CD4-positive, CD25-positive, alpha-beta regulatory T cell (primary cell): ENCODE results near the gene VILL. TPM values are rescaled to one million over a fixed set of nuclear protein-coding genes. Genes with fewer than 3 reads are reported as not detected.

Source experiments
- ATAC-seq, 2 donors: fragments of 150-1000 bp; cut with Tn5 transposase; one replicate each; pipeline ENCODE4 v1.10.0; 2021; ENCODE audit warnings: low read depth in 2 of 2, moderate number of reproducible peaks in 2 of 2, moderate library complexity in 1 of 2
- DNase-seq, 3 donors: peaks; one replicate each; pipeline versions ENCODE4 v3.0.0 to v3.0.0-alpha.2; 2012 to 2022; ENCODE audit warnings: mixed read lengths in 1 of 3
- H3K27ac ChIP-seq: one replicate; pipeline ENCODE4 v1.7.0; 2013; ENCODE audit warnings: mild to moderate bottlenecking, low read length; ENCODE audit not compliant: insufficient read depth, poor library complexity, severe bottlenecking
- H3K27me3 ChIP-seq: one replicate; pipeline ENCODE4 v1.7.0; 2013; ENCODE audit warnings: low read length; ENCODE audit not compliant: control insufficient read depth, insufficient read depth
- H3K36me3 ChIP-seq: one replicate; pipeline ENCODE4 v1.7.0; 2013; ENCODE audit warnings: mild to moderate bottlenecking, low read length, moderate library complexity; ENCODE audit not compliant: control insufficient read depth, insufficient read depth
- H3K4me1 ChIP-seq: 2 replicates; pipeline ENCODE4 v1.7.0; 2013; ENCODE audit warnings: mild to moderate bottlenecking, low read length; ENCODE audit not compliant: insufficient read depth, control insufficient read depth, poor library complexity, severe bottlenecking
- H3K4me3 ChIP-seq: one replicate; pipeline ENCODE4 v1.7.0; 2013; ENCODE audit warnings: low read depth, mild to moderate bottlenecking, low read length, moderate library complexity
- H3K9me3 ChIP-seq, 2 experiments: 1 replicate in 1 of 2; 2 replicates in 1 of 2; pipeline ENCODE4 v1.7.0; 2013; ENCODE audit warnings: low read length in 2 of 2, mild to moderate bottlenecking in 1 of 2, moderate library complexity in 1 of 2; ENCODE audit not compliant: control insufficient read depth in 2 of 2
- H3K27ac Mint-ChIP-seq, 3 donors: one replicate each; pipeline ENCODE4 v1.8.0; 2020 to 2022; ENCODE audit warnings: mild to moderate bottlenecking in 3 of 3, mixed read lengths in 3 of 3, moderate library complexity in 2 of 3
- H3K27me3 Mint-ChIP-seq: one replicate; pipeline ENCODE4 v1.8.0; 2022; ENCODE audit warnings: mild to moderate bottlenecking, mixed read lengths
- H3K36me3 Mint-ChIP-seq: one replicate; pipeline ENCODE4 v1.8.0; 2020; ENCODE audit warnings: mixed read lengths
- H3K4me1 Mint-ChIP-seq, 4 donors: one replicate each; pipeline ENCODE4 v1.8.0; 2020 to 2022; ENCODE audit warnings: mixed read lengths in 4 of 4, mild to moderate bottlenecking in 1 of 4
- H3K4me3 Mint-ChIP-seq, 4 donors: one replicate each; pipeline ENCODE4 v1.8.0; 2020 to 2022; ENCODE audit warnings: mild to moderate bottlenecking in 4 of 4, mixed read lengths in 4 of 4, moderate library complexity in 3 of 4
- H3K9me3 Mint-ChIP-seq, 7 donors: one replicate each; pipeline ENCODE4 v1.8.0; 2020 to 2022; ENCODE audit warnings: mixed read lengths in 7 of 7, mild to moderate bottlenecking in 3 of 7, moderate library complexity in 2 of 7
- polyA plus RNA-seq, 4 donors: library from polyadenylated mRNA; unstranded; fragments of 300-500 nt; fragmentation: Illumina TruSeq; gene quantifications; one replicate each; pipeline ENCODE4 v1.2.3, GENCODE V29; 2021
- total RNA-seq: library from RNA; stranded (reverse); gene quantifications from one replicate; pipeline ENCODE4 v1.2.3, GENCODE V29; 2022

VILL gene
- total and polyA plus RNA-seq, 5 donors from 2014 or later: 9.0 to 24.0 (median 12.7) TPM

DNA sequence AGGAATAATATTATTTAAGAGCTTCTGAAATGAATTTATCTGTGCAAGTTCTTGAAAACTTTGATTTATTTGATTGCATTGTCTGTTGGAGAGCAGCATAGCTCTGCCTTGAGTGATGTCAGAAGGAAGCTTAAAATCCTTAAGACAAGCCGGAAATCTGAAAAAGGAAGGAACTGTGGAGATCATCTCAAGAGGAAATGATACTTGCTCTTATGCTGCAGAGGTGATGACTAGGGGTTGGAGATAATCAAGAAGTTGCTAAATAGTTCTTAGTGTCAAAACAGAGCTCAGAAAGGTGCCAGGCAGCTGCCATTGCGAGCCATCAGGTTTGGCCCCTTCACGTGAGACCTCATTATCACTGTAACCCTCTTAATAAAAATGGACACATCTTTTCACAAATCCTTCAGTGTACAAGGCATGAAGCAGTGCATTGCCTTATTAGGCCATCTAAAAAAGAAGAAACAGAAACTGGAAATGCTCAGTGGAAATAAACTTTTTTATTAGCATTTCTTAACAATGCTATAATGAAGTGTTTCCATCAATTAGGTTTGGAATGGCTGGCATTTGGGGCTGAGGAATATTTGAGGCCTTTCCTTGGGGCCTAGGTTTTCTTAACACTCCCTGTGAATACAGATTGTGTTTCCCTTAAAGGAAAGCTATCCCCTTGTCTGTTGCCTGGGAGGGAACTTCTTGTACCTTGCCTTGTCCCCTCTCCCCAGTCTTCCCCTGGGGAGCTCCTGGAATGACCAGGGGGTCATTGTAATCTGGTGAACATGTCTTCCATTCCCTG lies 34.5 kb upstream of the VILL start:
- DNase-seq (peak in 1 of 3 donors; percentile 16), ATAC-seq (no peak)
- H3K36me3 ChIP-seq: no peaks in the 10 kb centered on the region
- no peaks in the 10 kb centered on the region for H3K27me3 ChIP-seq
- Mint-ChIP-seq H3K9me3 (no peaks in the 10 kb centered on the region), H3K27me3 (no peaks in the 10 kb centered on the region), H3K4me1 (peaks cover 0 to 31% (median 21%) of the 10 kb centered on the region in 4 donors), H3K27ac (peak overlapping the region; percentile 87 to 94 (median 91)), H3K4me3 (peak overlapping the region in 3 of 4 donors; percentile 11 to 49 (median 44)), H3K36me3 (no peaks in the 10 kb centered on the region)
- no peak overlapping the region for H3K4me3 ChIP-seq
- no peaks in the 10 kb centered on the region for H3K9me3 ChIP-seq
- H3K4me1 ChIP-seq: peaks cover 18% of the 10 kb centered on the region
- no peak overlapping the region for H3K27ac ChIP-seq

DNA sequence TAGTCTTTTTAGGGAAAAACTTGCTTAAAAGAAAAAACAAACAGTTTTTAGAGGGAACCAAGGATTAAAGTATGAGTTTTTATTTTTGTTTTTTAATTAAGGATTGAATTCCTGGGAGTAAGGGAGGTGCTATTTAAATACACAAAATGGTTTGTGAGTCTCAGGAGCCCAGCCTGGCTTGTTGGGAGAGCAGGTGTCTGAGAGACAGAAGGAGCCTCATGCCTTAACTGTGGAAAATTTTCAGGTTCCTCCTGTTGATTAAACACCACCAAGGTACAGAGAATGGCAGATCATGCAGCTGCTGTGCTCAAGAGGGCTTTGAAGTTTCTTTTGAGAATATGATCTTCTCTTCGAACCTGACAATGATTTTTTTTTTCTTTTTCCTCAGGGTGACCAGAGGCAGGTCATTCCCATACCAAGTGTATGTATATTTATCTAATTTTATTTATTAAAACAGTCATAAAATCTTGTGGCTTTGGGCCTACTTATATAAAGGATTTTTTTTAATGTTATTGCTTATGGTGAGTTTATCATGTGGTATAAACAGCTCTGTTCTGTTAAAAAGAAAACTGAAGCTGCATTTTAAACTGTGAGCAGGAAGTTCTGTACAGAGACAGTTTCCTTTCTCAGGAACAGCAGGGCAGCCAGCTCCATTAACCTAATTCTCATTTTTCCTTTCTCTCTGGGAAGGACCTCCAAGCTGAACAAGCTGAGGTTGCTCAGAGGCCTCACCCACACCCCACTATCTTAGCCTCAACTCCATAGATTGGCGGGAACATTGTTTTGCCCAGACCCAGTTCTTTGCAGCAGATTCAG lies 33.7 kb upstream of the VILL start:
- H3K4me1 Mint-ChIP-seq: peaks cover 0 to 31% (median 21%) of the 10 kb centered on the region in 4 donors
- Histone ChIP-seq H3K36me3 (no peaks in the 10 kb centered on the region), H3K27ac (no peak overlapping the region), H3K4me3 (peak overlapping the region; percentile 33), H3K4me1 (peaks cover 18% of the 10 kb centered on the region), H3K27me3 (no peaks in the 10 kb centered on the region), H3K9me3 (no peaks in the 10 kb centered on the region)
- H3K4me3 Mint-ChIP-seq: peak overlapping the region in 2 of 4 donors; percentile 71 to 76
- peak in 1 of 3 donors; percentile 37 for DNase-seq
- no peaks in the 10 kb centered on the region for H3K36me3 Mint-ChIP-seq
- no peaks in the 10 kb centered on the region for H3K27me3 Mint-ChIP-seq
- H3K27ac Mint-ChIP-seq: peak overlapping the region; percentile 93 to 96 (median 94)
- no peaks in the 10 kb centered on the region for H3K9me3 Mint-ChIP-seq
- no peak for ATAC-seq

DNA sequence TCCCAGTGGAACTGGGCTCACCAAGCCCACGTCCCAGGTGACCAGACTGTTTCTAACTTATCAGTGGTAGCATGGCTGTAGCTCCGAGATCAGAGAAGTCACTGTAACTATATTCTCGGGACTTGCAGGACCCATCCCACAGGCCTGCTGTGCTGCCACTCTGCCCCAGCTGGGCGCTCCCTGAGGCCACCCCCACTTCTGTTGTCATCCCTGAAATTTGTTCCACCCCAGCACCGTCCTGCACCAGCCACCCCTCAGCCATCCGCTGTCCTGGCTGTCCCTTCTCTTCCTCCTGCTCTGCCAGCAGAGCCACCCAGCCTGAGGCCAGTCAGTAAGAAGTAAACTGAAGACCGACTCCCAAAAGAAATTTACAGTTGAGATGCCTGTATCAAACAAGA lies 33.0 kb upstream of the VILL start:
- DNase-seq: no peak
- Histone ChIP-seq H3K27ac (no peak overlapping the region), H3K27me3 (no peaks in the 10 kb centered on the region), H3K36me3 (no peaks in the 10 kb centered on the region), H3K4me3 (peak overlapping the region; percentile 33), H3K4me1 (peaks cover 18% of the 10 kb centered on the region), H3K9me3 (no peaks in the 10 kb centered on the region)
- no peaks in the 10 kb centered on the region for H3K27me3 Mint-ChIP-seq
- no peaks in the 10 kb centered on the region for H3K36me3 Mint-ChIP-seq
- ATAC-seq: no peak
- peak overlapping the region; percentile 93 to 96 (median 94) for H3K27ac Mint-ChIP-seq
- peaks cover 0 to 31% (median 21%) of the 10 kb centered on the region in 4 donors for H3K4me1 Mint-ChIP-seq
- H3K4me3 Mint-ChIP-seq: peak overlapping the region in 2 of 4 donors; percentile 71 to 78
- H3K9me3 Mint-ChIP-seq: no peaks in the 10 kb centered on the region

DNA sequence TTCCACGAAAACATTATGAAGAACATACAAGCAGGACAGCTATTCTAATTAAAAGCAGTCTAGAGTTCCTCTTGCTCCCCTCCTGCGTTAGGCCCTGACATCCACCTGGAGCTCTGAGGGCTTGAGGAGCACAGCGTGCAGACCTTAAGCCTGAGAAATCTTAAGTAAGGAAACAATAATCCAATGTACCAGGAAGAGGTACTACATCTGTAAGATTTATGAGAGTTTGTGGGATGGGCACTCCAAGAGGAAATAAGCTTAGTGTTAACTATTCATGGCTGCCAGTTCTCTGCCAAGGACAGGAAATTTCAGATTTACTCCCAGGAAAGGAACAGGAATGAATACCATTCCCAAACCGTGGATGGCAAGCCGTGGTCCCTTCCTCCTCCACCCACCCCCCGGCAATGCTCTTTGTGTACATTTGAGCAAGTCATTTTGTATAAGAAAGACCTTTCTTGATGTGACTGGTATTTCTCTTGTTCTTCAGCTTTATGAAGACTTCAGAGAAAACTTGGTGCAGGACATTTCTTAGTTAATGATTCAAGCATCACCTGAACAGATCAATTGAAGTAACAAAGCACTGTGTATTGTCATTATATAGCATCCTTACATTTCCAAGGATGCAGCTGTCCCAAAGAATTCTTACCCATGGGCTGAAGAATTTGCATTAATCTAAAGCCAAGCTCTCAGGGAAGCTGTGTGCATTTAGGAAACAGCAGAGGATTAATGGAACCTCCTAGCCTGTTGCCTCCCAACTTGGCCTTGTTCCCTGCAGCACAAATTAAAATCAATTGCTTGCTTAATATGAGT lies 28.8 kb upstream of the VILL start:
- Mint-ChIP-seq H3K4me3 (no peak overlapping the region), H3K27ac (no peak overlapping the region), H3K4me1 (peaks cover 0 to 17% (median 10%) of the 10 kb centered on the region in 4 donors), H3K36me3 (no peaks in the 10 kb centered on the region), H3K27me3 (peaks cover 11% of the 10 kb centered on the region), H3K9me3 (no peaks in the 10 kb centered on the region)
- no peak for DNase-seq
- Histone ChIP-seq H3K4me1 (peaks cover 9% of the 10 kb centered on the region), H3K4me3 (no peak overlapping the region), H3K27ac (no peak overlapping the region), H3K27me3 (no peaks in the 10 kb centered on the region), H3K9me3 (no peaks in the 10 kb centered on the region), H3K36me3 (no peaks in the 10 kb centered on the region)
- no peak for ATAC-seq

DNA sequence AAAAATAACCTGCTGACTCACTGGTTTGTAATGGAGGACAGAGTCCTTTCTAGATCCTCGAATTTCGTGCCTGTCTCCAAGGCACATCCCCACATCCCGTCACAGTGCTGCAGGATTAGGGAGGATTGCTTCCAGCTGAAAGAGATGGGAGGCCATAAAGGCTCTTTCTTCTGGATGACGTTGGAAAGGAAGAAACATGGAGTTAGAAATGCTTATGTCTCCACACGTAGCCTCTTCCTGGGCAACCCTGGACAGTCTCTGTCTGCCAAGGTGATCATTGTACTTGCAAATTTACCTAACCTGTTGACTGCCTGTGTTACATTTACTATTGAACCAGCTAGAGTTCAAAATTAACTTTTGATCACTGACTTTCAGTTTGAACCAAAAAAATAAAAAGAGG lies 27.6 kb upstream of the VILL start:
- H3K4me3 ChIP-seq: no peak overlapping the region

DNA sequence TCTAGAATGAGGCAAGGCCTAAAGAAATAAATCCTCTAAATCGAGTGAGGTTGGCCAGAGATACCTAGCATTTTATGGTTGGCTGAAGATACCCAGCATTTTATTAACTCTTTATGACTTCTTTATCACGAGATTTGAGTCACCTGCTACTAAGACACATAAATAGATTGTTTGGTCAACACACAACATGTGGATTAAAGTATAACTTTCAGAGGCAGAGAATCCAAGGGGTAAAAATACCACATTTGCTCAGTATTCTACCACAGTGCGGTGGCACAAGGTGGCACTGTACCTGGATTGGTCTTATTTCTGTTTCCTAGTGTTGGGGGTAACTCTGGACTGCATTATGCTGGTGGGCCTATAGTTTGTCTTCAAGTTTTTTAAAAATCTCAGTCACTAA lies 27.0 kb upstream of the VILL start:
- Mint-ChIP-seq H3K4me1 (peaks cover 0 to 5% (median 0%) of the 10 kb centered on the region in 4 donors), H3K27ac (no peak overlapping the region), H3K27me3 (peaks cover 13% of the 10 kb centered on the region), H3K9me3 (no peaks in the 10 kb centered on the region), H3K4me3 (no peak overlapping the region), H3K36me3 (no peaks in the 10 kb centered on the region)
- DNase-seq: no peak
- no peaks in the 10 kb centered on the region for H3K4me1 ChIP-seq
- no peak for ATAC-seq
- H3K9me3 ChIP-seq: no peaks in the 10 kb centered on the region
- H3K4me3 ChIP-seq: no peak overlapping the region
- no peaks in the 10 kb centered on the region for H3K36me3 ChIP-seq
- H3K27ac ChIP-seq: no peak overlapping the region
- H3K27me3 ChIP-seq: no peaks in the 10 kb centered on the region

More for the DNA sequence above, 27.6 kb upstream of the VILL start:
- Histone ChIP-seq H3K27ac (no peak overlapping the region), H3K36me3 (no peaks in the 10 kb centered on the region), H3K9me3 (no peaks in the 10 kb centered on the region), H3K4me1 (no peaks in the 10 kb centered on the region), H3K27me3 (no peaks in the 10 kb centered on the region)
- ATAC-seq: no peak
- DNase-seq: no peak
- Mint-ChIP-seq H3K9me3 (no peaks in the 10 kb centered on the region), H3K36me3 (no peaks in the 10 kb centered on the region), H3K27me3 (peaks cover 13% of the 10 kb centered on the region), H3K4me1 (peaks cover 0 to 5% (median under 1%) of the 10 kb centered on the region in 4 donors), H3K4me3 (no peak overlapping the region), H3K27ac (no peak overlapping the region)

DNA sequence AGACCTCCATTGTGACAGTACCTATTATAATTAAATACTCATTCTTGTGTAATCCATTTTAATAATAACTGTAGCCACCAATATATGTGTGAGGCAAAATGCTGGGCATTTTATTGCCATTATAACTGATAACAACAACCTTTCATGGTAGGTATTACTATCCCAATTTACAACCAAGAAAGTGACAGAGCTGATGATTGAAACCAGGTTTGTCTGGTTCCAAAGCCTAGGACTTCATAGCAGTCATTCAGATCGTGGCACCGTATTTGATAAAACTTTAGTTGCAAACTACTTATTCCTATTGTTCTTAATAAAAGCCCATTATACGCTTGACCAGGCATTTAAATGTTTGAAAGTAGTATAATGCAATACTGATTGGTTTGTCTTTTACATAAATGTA lies 26.4 kb upstream of the VILL start:
- Mint-ChIP-seq H3K36me3 (no peaks in the 10 kb centered on the region), H3K27ac (no peak overlapping the region), H3K4me3 (no peak overlapping the region), H3K9me3 (no peaks in the 10 kb centered on the region), H3K27me3 (peaks cover 13% of the 10 kb centered on the region), H3K4me1 (peaks cover 0 to 5% (median 0%) of the 10 kb centered on the region in 4 donors)
- Histone ChIP-seq H3K27ac (no peak overlapping the region), H3K4me1 (no peaks in the 10 kb centered on the region), H3K9me3 (no peaks in the 10 kb centered on the region), H3K4me3 (no peak overlapping the region), H3K27me3 (no peaks in the 10 kb centered on the region), H3K36me3 (no peaks in the 10 kb centered on the region)
- no peak for DNase-seq
- no peak for ATAC-seq
